SK-N-SH (cell line): ENCODE results near the gene GASK1A. TPM values are rescaled to one million over a fixed set of nuclear protein-coding genes. Genes with fewer than 3 reads are reported as not detected.

Source experiments
- CTCF ChIA-PET: fragments of 300-600, 350-600 bp; formaldehyde crosslinking; extraction: SDS; loops from one replicate; lab custom pipeline; 2021; lab: Yijun Ruan, JAX
- POLR2A ChIA-PET: fragments of 350-600 bp; sonication (Branson Sonifier 250); formaldehyde crosslinking; extraction: SDS; loops from one replicate; lab custom pipeline; 2020; ENCODE audit warnings: antibody characterized with exemption, inconsistent platforms; lab: Yijun Ruan, JAX
- DNase-seq: peaks from one replicate; pipeline ENCODE4 v3.0.0; 2012
- H2AFZ ChIP-seq: fragments of 200-600 bp; sonication (generic); 2 replicates; pipeline ENCODE4 v1.8.1; 2016; ENCODE audit warnings: antibody characterized with exemption, mild to moderate bottlenecking, low read depth
- H3F3A ChIP-seq: fragments of 200-600 bp; sonication (generic); replicated peaks from 2 replicates; pipeline ENCODE3; 2016; ENCODE audit warnings: antibody characterized with exemption, mild to moderate bottlenecking; ENCODE audit not compliant: insufficient read depth
- H3K27ac ChIP-seq, 2 experiments: fragments of 200-500 bp in 1 of 2; fragments of 200-600 bp in 1 of 2; sonication (Bioruptor generic) in 1 of 2; sonication (generic), shearing (Covaris generic) in 1 of 2; 2 replicates each; pipeline versions ENCODE4 v1.5.1 to v1.6.1; 2014 to 2016; ENCODE audit warnings: low read depth in 2 of 2, inconsistent platforms in 1 of 2, low read length in 1 of 2, mild to moderate bottlenecking in 1 of 2, mixed read lengths in 1 of 2
- H3K27me3 ChIP-seq: fragments of 200-600 bp; sonication (generic), shearing (Covaris generic); 2 replicates; pipeline ENCODE4 v1.6.1; 2016; ENCODE audit warnings: mixed run types; ENCODE audit not compliant: insufficient read depth
- H3K36me3 ChIP-seq, 2 experiments: fragments of 200-500 bp in 1 of 2; fragments of 200-600 bp in 1 of 2; sonication (Bioruptor generic) in 1 of 2; sonication (generic) in 1 of 2; replicated peaks in 1 of 2; 2 replicates each; pipeline versions ENCODE3 to v1.5.1; 2014 to 2016; ENCODE audit warnings: low read length in 1 of 2, mild to moderate bottlenecking in 1 of 2; ENCODE audit not compliant: insufficient read depth in 2 of 2, control insufficient read depth in 1 of 2
- H3K4me1 ChIP-seq, 2 experiments: fragments of 200-500 bp in 1 of 2; fragments of 200-600 bp in 1 of 2; sonication (Bioruptor generic) in 1 of 2; sonication (generic), shearing (Covaris generic) in 1 of 2; 2 replicates each; pipeline versions ENCODE4 v1.5.1 to v1.6.1; 2014 to 2016; ENCODE audit warnings: low read depth in 1 of 2, low read length in 1 of 2, mixed run types in 1 of 2; ENCODE audit not compliant: insufficient read depth in 2 of 2, control insufficient read depth in 1 of 2
- H3K4me2 ChIP-seq: fragments of 200-600 bp; sonication (generic), shearing (Covaris generic); 2 replicates; pipeline ENCODE4 v1.6.1; 2017; ENCODE audit warnings: mixed run types
- H3K4me3 ChIP-seq, 2 experiments: fragments of 200-500 bp in 1 of 2; fragments of 200-600 bp in 1 of 2; sonication (Bioruptor generic) in 1 of 2; sonication (generic), shearing (Covaris generic) in 1 of 2; 2 replicates each; pipeline versions ENCODE4 v1.5.1 to v1.8.1; 2014 to 2016; ENCODE audit warnings: low read depth in 2 of 2, inconsistent platforms in 1 of 2, low read length in 1 of 2, mild to moderate bottlenecking in 1 of 2, mixed read lengths in 1 of 2, moderate library complexity in 1 of 2
- H3K79me2 ChIP-seq: fragments of 200-600 bp; sonication (generic); 2 replicates; pipeline ENCODE4 v1.8.1; 2017; ENCODE audit warnings: mild to moderate bottlenecking; ENCODE audit not compliant: insufficient read depth
- H3K9ac ChIP-seq: fragments of 200-600 bp; sonication (generic); 2 replicates; pipeline ENCODE4 v1.6.1; 2017; ENCODE audit warnings: mixed run types
- H3K9me2 ChIP-seq: fragments of 200-600 bp; sonication (generic); 2 replicates; pipeline ENCODE4 v1.6.1; 2017; ENCODE audit warnings: mixed run types
- H3K9me3 ChIP-seq: fragments of 200-600 bp; sonication (generic); 2 replicates; pipeline ENCODE4 v1.6.1; 2017; ENCODE audit warnings: mixed run types, mild to moderate bottlenecking, moderate library complexity
- H4K20me1 ChIP-seq: fragments of 200-600 bp; sonication (generic); 2 replicates; pipeline ENCODE4 v1.6.1; 2017; ENCODE audit warnings: mild to moderate bottlenecking, mixed run types; ENCODE audit not compliant: insufficient read depth
- CHD2 ChIP-seq: fragments of 150-350 bp; IDR thresholded peaks from 2 replicates; pipeline ENCODE4 v1.6.1; 2018; ENCODE audit warnings: low read length; ENCODE audit not compliant: partially characterized antibody
- FOSL2 ChIP-seq: IDR thresholded peaks from 2 replicates; pipeline ENCODE4 v1.4.0; 2012; ENCODE audit warnings: low read depth, mild to moderate bottlenecking, moderate library complexity, borderline replicate concordance
- FOXM1 ChIP-seq: IDR thresholded peaks from 2 replicates; pipeline ENCODE4 v1.4.0; 2012; ENCODE audit warnings: low read depth, mild to moderate bottlenecking
- GATA2 ChIP-seq: sonication (generic); formaldehyde crosslinking; IDR thresholded peaks from 2 replicates; pipeline ENCODE4 v1.5.0; 2020; ENCODE audit warnings: mild to moderate bottlenecking, missing genetic modification reagents
- JUND ChIP-seq: IDR thresholded peaks from 2 replicates; pipeline ENCODE4 v1.4.0; 2012
- NFIC ChIP-seq: IDR thresholded peaks from 2 replicates; pipeline ENCODE4 v1.4.0; 2012; ENCODE audit warnings: borderline replicate concordance
- POLR2AphosphoS5 ChIP-seq: IDR thresholded peaks from 2 replicates; pipeline ENCODE4 v1.6.1; 2012; ENCODE audit warnings: low read depth, low read length
- RAD21 ChIP-seq: IDR thresholded peaks from 2 replicates; pipeline ENCODE4 v1.6.1; 2012; ENCODE audit warnings: mild to moderate bottlenecking, low read length
- REST ChIP-seq: IDR thresholded peaks from 2 replicates; pipeline ENCODE4 v1.6.1; 2012; ENCODE audit warnings: mild to moderate bottlenecking, low read depth, low read length, moderate library complexity
- TEAD4 ChIP-seq: IDR thresholded peaks from 2 replicates; pipeline ENCODE4 v1.4.0; 2012; ENCODE audit warnings: mild to moderate bottlenecking, borderline replicate concordance; ENCODE audit not compliant: insufficient read depth
- WGBS: methylation state at CpG from one replicate; pipeline ENCODE4 v1.1.6; 2017; ENCODE audit warnings: low lambda C conversion rate; 5-methylcytosine and 5-hydroxymethylcytosine counted together
- polyA plus RNA-seq, 3 experiments: library from polyadenylated mRNA; depleted of rRNA; stranded (reverse); fragments of >200 nt; gene quantifications; 2 replicates each; pipeline ENCODE4 v1.2.3, GENCODE V29; 2012
- TF ChIP-seq, protein P1 (sequence below): IDR thresholded peaks from 2 replicates; pipeline ENCODE4; 2012
- TF ChIP-seq, protein P2 (sequence below): IDR thresholded peaks from 2 replicates; pipeline ENCODE4 v1.4.0; 2012; ENCODE audit warnings: low read depth
- TF ChIP-seq, protein P3 (sequence below): fragments of 150-350 bp; IDR thresholded peaks from 2 replicates; pipeline ENCODE4 v1.6.1; 2016; ENCODE audit warnings: mild to moderate bottlenecking, low read depth, low read length

The GASK1A gene
- polyA plus RNA-seq, 1 of the 3 experiments (the other 2 are of a cell fraction) = not detected

GRCh38 chr3:42934111-42934510, 45.0 kb upstream of the GASK1A start (continued):
- TF ChIP-seq REST (no peak), JUND (no peak), TEAD4 (no peak), NFIC (no peak), FOSL2 (no peak)

DNA sequence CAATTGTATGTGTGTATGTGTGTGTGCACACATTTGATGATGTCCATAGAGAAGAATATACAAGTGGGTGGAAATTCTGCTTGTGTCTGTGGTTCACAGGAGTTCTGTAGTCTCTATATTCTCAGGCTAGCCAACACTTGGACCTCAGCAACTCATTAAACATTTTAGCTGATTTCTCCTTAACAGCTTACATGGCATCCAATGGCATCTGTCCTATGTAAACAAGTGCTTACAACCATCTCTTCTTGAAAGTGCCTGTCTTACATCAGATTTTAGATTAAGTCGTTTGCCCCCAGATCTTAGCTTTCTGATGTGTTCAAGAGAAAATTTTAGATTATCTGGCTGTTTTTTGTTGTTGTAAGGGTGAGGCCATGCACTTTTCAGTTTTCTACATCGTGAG, 44.2 kb upstream of the GASK1A start:
- Histone ChIP-seq H3K79me2 (no peaks in the 10 kb centered on the region), H3K4me1 (no peaks in the 10 kb centered on the region), H3K27ac (no peak overlapping the region), H3K36me3 (no peaks in the 10 kb centered on the region), H3K9me2 (no peaks in the 10 kb centered on the region), H3K9ac (no peak overlapping the region), H4K20me1 (no peaks in the 10 kb centered on the region), H3F3A (no peaks in the 10 kb centered on the region), H3K9me3 (no peaks in the 10 kb centered on the region), H3K4me3 (no peak overlapping the region), H3K27me3 (no peaks in the 10 kb centered on the region; the same call in 1 of the 2 replicates), H2AFZ (no peak overlapping the region), H3K4me2 (no peak overlapping the region)
- no peak for DNase-seq
- TF ChIP-seq RAD21 (no peak), POLR2AphosphoS5 (no peak), GATA2 (CRISPR knock-in tag) (no peak), FOXM1 (no peak), CHD2 (no peak), NFIC (no peak), FOSL2 (no peak), TEAD4 (no peak)
- TF ChIP-seq, protein P1, sequence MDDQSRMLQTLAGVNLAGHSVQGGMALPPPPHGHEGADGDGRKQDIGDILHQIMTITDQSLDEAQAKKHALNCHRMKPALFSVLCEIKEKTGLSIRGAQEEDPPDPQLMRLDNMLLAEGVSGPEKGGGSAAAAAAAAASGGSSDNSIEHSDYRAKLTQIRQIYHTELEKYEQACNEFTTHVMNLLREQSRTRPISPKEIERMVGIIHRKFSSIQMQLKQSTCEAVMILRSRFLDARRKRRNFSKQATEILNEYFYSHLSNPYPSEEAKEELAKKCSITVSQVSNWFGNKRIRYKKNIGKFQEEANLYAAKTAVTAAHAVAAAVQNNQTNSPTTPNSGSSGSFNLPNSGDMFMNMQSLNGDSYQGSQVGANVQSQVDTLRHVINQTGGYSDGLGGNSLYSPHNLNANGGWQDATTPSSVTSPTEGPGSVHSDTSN = no peak
- TF ChIP-seq, protein P2, sequence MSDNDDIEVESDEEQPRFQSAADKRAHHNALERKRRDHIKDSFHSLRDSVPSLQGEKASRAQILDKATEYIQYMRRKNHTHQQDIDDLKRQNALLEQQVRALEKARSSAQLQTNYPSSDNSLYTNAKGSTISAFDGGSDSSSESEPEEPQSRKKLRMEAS = no peak
- TF ChIP-seq, protein P3, sequence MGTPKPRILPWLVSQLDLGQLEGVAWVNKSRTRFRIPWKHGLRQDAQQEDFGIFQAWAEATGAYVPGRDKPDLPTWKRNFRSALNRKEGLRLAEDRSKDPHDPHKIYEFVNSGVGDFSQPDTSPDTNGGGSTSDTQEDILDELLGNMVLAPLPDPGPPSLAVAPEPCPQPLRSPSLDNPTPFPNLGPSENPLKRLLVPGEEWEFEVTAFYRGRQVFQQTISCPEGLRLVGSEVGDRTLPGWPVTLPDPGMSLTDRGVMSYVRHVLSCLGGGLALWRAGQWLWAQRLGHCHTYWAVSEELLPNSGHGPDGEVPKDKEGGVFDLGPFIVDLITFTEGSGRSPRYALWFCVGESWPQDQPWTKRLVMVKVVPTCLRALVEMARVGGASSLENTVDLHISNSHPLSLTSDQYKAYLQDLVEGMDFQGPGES = no peak
- 3% methylated on average over 2 of the region's 2 CpGs for WGBS
- POLR2A ChIA-PET = no interaction called here
- CTCF ChIA-PET = interaction anchor here (1.2 kb wide), 1 partner anchor 27 kb away, joined by 6 read pairs; no protein-coding TSS in a partner anchor
